Activated CD4-positive, CD25-positive, alpha-beta regulatory T cell treated with anti-CD3 and anti-CD28 coated beads, Interleukin-2, amount 50 U/mL, for 24 hours (primary cell): Measurements from ENCODE around the gene CEP57.
A peak's percentile ranks its signal among the peaks of the same experiment; 100 is the strongest.
"Not testable (repeated sequence)": the region's sequence is repeated elsewhere in the genome, so short reads cannot be mapped to it uniquely, and the experiment has no call there.

Experiments used
- ATAC-seq, 2 donors: fragments of 150-1000 bp; cut with Tn5 transposase; one replicate each; pipeline ENCODE4 v1.10.0; 2021; ENCODE audit warnings: mild to moderate bottlenecking in 1 of 2, moderate library complexity in 1 of 2

CEP57 gene

GRCh38 chr11:95799546-95799945 is 9.2 kb downstream of the CEP57 start:
- ATAC-seq: no peak

GRCh38 chr11:95800438-95800837 is 10.1 kb downstream of the CEP57 start:
- no peak for ATAC-seq

DNA sequence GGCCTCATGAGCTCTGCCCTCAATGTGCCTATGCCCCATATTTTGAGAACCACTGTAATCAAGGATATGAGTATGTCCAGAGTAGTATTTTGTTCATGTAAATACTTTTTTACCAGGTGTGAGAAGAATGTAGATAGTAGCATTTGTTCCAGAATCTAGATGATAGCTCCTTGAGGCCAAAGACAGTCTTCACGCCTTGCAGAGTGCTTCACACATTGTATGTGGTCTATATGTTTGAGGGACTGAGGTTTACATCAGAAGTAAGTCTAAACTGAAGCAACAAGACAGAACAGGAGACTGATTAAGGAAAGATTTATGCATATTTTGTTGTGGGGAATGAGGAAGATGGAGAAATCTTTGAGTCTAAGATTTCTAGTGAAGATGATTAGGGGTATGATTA is 12.5 kb downstream of the CEP57 start:
- no peak for ATAC-seq

- no peak for ATAC-seq
Observed at GRCh38 chr11:95803973-95804372, 13.7 kb downstream of the CEP57 start.

DNA sequence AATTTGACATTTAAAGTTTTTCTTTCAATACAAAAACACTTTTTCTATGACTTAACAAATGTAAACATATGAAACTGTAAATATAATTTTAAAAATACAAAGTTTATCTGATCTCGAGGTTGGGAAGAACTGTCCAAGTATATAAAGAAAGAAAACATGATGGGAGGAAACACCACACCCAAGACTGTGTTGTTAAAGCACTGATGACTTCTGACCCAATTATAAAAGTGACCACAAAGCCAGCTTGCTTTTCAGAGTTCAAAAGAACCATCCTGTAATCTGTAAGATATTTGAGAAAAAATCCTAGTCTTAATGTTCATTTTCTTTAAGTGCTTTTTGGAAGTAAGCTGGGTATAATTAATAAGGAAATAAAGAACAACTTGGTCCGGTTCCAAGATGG is 15.6 kb downstream of the CEP57 start:
- no peak for ATAC-seq

GRCh38 chr11:95806464-95806863 is 16.2 kb downstream of the CEP57 start:
- not testable (repeated sequence) for ATAC-seq

DNA sequence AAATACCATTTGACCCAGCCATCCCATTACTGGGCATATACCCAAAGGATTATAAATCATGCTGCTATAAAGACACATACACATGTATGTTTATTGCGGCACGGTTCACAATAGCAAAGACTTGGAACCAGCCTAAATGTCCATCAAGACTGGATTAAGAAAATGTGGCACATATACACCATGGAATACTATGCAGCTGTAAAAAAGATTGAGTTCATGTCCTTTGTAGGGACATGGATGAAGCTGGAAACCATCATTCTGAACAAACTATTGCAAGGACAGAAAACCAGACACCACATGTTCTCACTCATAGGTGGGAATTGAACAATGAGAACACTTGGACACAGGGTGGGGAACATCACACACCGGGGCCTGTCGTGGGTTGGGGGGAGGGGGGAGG is 20.8 kb downstream of the CEP57 start:
- ATAC-seq: not testable (repeated sequence)

GRCh38 chr11:95816037-95816436 is 25.7 kb downstream of the CEP57 start:
- peak in 1 of 2 donors; percentile 27 for ATAC-seq

- ATAC-seq: no peak
Observed at GRCh38 chr11:95821640-95822039, 31.3 kb downstream of the CEP57 start.

DNA sequence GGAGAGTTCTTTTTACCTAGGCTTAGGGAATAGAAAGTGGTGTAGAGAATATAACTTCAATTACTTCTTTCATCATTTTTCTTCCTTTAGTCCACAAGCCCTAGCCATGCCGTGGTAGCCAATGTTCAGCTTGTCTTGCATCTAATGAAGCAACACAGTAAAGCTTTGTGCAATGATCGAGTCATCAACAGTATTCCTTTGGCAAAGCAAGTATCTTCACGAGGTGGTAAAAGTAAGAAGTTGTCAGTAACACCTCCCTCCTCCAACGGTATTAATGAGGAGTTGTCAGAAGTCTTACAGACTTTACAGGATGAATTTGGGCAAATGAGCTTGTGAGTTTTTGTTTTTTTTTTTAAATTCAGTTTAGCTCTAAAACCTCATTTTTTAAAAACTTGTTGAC is 37.4 kb downstream of the CEP57 start:
- ATAC-seq: no peak

DNA sequence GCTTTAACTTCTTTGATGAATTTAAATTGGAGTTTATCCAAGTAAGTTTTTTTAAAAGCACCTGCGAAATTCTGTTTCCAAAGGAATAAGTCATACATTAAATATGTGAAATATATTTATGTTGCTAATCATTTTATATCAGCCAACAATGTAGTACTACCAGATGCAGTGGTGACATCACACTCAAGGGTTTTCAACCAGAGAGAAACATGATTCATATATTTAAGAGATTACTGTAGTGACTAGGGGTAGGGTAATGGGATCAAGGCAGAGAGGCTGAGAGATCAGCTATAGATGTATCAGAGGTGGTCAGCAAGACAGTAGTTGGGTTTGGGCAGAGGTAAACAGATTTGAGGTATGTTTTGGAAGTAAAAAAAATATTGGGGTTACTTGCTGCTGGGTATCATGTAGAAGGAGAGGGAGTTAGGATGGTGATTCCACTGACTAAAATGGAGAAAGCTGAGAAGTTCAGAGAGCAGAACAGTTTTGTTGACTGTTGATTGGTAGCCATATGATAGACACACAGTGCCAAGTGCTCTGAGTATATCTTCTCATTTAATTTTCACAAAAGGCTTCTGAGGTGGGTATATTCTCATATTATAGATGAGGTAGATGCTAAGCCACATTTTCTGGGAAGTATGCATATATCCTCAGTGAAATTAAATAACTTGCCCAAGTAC is 39.4 kb downstream of the CEP57 start:
- ATAC-seq: peak; percentile 66 to 70

DNA sequence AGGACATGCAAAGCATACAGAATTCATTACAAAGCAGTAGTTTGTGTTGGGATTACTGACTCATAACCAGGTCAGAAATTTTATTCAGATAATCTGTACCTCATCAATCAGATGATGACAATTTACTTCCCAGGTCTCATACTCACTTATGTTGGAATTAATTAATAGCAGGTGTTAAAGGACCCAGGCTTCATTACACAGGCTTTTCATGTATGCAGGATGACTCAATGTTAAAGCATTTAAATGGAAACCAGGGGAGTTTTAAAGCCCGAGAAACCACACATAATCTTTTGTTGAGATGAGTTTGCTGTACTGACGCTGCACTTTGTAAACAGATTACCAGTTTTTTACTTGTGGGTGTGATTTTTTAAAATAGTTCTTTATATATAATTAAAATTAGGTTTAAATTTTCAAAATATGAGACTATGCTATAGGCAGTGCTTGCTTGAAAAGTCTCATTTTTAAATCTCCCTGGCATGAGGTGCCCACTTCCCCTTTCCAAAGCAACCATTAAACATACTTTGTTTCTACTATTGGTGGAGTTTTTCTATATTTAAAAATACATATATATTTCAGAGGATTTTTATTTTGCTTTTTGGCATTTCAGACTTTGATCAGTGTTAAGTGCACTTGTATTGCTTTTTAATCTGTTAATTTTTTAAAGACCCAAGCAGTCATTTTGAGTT is 41.0 kb downstream of the CEP57 start:
- peak; percentile 66 to 78 for ATAC-seq

GRCh38 chr11:95832763-95833162 is 42.5 kb downstream of the CEP57 start:
- no peak for ATAC-seq

DNA sequence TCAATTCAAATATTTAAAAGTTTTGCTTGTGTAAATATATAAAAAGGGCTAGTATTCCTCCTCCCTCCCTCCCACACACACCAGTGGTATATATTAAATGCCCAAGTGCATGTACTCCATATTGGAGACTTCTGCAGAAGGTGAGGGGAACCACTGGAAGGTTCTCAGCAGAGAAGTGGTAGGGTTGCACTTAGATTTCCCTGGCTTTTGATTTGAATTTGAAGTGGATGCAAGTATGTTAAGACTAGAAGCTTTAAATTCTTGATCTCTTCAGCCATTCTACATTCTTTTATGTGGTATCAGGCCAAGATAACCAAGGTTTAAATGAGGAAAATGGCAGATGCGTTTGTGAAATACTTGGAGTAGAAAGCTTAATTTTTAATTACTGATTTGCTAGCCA is 43.1 kb downstream of the CEP57 start:
- ATAC-seq: no peak

GRCh38 chr11:95835351-95835750 is 45.1 kb downstream of the CEP57 start:
- ATAC-seq: no peak

GRCh38 chr11:95835768-95836488 is 45.6 kb downstream of the CEP57 start:
- peak; percentile 66 to 67 for ATAC-seq

DNA sequence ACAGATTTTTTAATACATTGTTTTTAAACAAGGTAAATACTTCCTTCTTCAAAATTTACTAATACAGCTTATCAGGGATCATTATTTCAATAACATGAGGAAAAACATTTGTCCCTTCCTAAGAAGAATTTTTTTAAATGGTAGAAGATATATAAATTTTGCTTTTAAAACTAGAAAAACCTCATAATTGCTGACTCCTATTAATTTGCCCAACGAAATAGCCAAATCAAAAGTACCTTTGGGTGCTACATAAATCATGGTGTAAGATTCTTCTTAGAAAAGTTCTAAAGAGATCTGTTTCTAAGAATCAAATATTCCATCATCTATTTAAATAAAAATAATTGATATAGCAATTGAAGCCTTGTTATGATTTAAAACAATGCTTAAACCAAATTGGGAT is 54.9 kb downstream of the CEP57 start:
- ATAC-seq: no peak

DNA sequence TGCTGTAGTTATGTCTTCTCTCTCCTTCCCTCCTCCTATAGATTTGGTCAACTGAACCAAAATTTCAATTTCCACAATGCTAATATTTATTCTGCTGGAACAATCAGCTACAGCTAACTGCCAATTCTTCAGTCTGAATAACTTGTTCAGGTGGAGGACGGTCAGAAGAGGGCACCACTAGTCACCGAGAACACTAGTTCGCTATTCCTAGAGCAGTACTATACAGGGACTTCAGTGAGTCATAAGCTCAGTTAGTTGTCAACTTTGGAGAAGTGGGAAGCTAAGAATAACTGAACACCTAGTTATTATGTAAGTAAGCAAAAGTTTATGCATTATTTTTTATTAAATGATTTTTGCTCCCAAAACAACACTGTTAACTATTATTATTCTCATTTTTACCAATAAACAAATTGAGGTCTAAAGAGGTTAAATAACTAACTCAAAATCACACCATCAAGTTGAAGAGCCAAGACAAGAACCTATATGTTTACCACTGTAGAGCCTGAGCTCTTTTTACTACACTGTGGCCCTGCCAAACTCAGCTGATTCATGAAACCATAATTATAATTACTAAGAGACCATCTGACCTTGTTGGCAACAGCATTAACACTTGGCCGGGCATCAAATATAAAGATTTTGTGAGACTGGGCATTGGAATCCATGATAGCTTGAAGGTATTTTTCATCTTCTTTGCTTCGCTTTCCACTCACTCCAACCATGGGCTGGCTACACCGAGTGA is 59.0 kb downstream of the CEP57 start:
- no peak for ATAC-seq

DNA sequence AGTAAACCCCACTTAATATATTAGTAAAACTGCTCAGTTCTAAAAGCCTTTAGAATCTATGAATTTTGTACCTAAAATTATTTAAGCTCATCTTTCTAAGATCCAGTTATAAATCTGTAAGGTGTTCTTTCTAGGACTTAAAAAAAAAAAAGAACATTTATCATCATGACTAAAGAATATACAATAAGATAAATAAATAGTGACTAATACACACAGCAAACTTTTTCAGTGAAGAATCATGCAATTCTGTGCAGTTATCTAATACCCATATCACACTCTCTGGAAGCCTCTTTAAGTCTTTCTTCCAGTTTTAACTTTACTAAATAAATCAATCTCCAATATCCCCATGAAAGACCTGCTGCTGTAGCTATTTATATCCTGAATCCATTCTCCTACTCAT is 59.8 kb downstream of the CEP57 start:
- no peak for ATAC-seq

- no peak for ATAC-seq
Observed at GRCh38 chr11:95853138-95853537, 62.8 kb downstream of the CEP57 start.

DNA sequence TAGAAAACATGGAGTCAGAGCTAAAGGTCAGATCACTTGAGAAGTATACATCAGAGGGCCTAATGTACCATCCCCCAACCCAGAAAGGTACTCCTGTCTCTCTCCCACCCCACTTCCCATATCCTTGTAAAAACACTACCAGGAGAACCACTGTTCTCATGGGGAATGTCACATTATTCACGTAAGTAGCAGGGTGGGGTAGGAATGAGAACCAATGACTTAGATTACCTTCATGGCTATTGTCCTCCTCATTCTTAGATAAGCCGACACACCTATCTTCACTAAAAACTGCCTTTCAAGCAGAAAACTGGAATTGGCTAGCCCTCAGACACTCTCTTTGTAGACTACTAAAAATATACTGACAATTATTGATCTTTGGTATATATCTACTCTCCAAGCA is 63.6 kb downstream of the CEP57 start:
- ATAC-seq: no peak

GRCh38 chr11:95854362-95854761 is 64.1 kb downstream of the CEP57 start:
- not testable (repeated sequence) for ATAC-seq

- not testable (repeated sequence) for ATAC-seq
Observed at GRCh38 chr11:95860024-95860423, 69.7 kb downstream of the CEP57 start.
